Thoracic aorta (tissue), 2 donors: ENCODE results near the gene DNM2. TPM values are rescaled to one million over a fixed set of nuclear protein-coding genes. Genes with fewer than 3 reads are reported as not detected.

Experiments
- ATAC-seq: fragments of 150-250 bp; one replicate; pipeline ENCODE4 v1.8.0; 2017; ENCODE audit warnings: low read depth; ENCODE audit not compliant: insufficient number of reproducible peaks, low FRiP score
- DNase-seq: peaks from one replicate; pipeline ENCODE4 v3.0.0-alpha.2; 2020; ENCODE audit warnings: low spot score
- H3K27ac ChIP-seq, 2 donors: fragments of 200-600 bp; sonication (generic); 1 replicate in 1 of 2; 2 replicates in 1 of 2; pipeline ENCODE4 v1.5.1; 2016; ENCODE audit warnings: mild to moderate bottlenecking in 2 of 2, moderate library complexity in 2 of 2
- H3K27me3 ChIP-seq: fragments of 200-600 bp; sonication (generic); replicated peaks from 2 replicates; pipeline ENCODE4 v1.6.0; 2016; ENCODE audit warnings: mild to moderate bottlenecking; ENCODE audit not compliant: insufficient read depth
- H3K36me3 ChIP-seq: fragments of 200-600 bp; sonication (generic); one replicate; pipeline ENCODE4 v1.5.1; 2016
- H3K4me1 ChIP-seq, 2 donors: fragments of 200-600 bp; sonication (generic); 1 replicate in 1 of 2; 2 replicates in 1 of 2; pipeline versions ENCODE4 v1.5.1 to v1.6.0; 2016; ENCODE audit warnings: low read depth in 2 of 2, mild to moderate bottlenecking in 1 of 2; ENCODE audit not compliant: control insufficient read depth in 1 of 2
- H3K4me3 ChIP-seq: fragments of 200-600 bp; sonication (generic); 2 replicates; pipeline ENCODE4 v1.5.1; 2016; ENCODE audit warnings: mild to moderate bottlenecking
- H3K9me3 ChIP-seq: fragments of 200-600 bp; sonication (generic); 2 replicates; pipeline ENCODE4 v1.5.1; 2016
- total RNA-seq, 2 donors: library from RNA; depleted of rRNA; stranded (reverse); fragments of >200 nt; gene quantifications; one replicate each; pipeline versions ENCODE4 v1.1.0 to v1.2.3, GENCODE V29; 2016
- TF ChIP-seq, protein P1 (sequence below): fragments of 200-600 bp; sonication (generic); IDR thresholded peaks from one replicate; pipeline ENCODE4 v1.5.1; 2019; ENCODE audit warnings: antibody characterized with exemption

The DNM2 gene
- total RNA-seq, 2 donors from 2014 or later: 153 to 195 TPM

GRCh38 chr19:10870501-10870954, 152.6 kb downstream of the DNM2 start:
- Histone ChIP-seq H3K27me3 (no peaks in the 10 kb centered on the region), H3K4me1 (peaks cover 5 to 19% of the 10 kb centered on the region in 2 donors), H3K4me3 (peak overlapping the region; percentile 66), H3K27ac (peak overlapping the region; percentile 71 to 86), H3K36me3 (no peaks in the 10 kb centered on the region), H3K9me3 (no peaks in the 10 kb centered on the region)
- ATAC-seq: no peak
- TF ChIP-seq, protein P1, sequence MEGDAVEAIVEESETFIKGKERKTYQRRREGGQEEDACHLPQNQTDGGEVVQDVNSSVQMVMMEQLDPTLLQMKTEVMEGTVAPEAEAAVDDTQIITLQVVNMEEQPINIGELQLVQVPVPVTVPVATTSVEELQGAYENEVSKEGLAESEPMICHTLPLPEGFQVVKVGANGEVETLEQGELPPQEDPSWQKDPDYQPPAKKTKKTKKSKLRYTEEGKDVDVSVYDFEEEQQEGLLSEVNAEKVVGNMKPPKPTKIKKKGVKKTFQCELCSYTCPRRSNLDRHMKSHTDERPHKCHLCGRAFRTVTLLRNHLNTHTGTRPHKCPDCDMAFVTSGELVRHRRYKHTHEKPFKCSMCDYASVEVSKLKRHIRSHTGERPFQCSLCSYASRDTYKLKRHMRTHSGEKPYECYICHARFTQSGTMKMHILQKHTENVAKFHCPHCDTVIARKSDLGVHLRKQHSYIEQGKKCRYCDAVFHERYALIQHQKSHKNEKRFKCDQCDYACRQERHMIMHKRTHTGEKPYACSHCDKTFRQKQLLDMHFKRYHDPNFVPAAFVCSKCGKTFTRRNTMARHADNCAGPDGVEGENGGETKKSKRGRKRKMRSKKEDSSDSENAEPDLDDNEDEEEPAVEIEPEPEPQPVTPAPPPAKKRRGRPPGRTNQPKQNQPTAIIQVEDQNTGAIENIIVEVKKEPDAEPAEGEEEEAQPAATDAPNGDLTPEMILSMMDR: no peak
- DNase-seq: no peak

DNA sequence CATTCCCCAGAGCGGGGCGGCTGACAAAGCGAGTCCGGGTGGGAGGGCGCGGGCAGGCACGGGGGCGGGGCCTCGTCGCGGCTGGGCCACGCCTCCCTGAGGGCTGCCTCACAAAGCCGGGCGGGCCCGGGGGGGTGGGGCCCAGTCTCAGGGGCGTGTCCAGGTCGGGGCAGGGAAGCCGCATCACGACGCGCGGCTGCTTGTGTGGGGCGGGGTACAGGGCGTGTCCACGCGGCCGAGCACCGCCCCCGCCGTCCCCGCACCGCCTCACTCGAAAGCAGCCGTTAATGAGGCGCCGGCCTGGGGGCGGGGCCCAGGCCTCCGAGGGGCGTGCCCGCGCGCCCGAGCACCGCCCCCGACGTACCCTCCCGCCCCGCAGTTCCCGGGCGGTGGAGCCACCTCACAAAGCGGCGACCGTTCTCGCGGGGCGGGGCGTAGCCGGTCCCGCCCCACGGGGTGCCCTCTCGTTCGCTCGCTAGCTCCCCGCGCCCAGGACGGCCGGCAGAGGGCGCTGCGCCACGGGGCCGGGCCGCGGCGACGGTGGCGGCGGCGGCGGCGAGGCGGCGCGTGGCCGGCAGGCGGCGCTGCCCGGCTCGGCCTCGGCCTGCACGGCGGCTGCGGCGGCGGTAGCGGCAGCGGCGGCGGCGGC, 153.2 kb downstream of the DNM2 start, which contains the start of gene CARM1:
Gene CARM1 (plus strand): TSS at position 599 of the 649 bp plus-strand sequence. CDS start 150 bp downstream, outside the sequence.
- Histone ChIP-seq H3K4me3 (peak within 1 kb of the TSS; percentile 84), H3K27ac (peak within 1 kb of the TSS; percentile 71 to 86), H3K27me3 (no peaks in the 10 kb centered on the region), H3K36me3 (no peaks in the 10 kb centered on the region), H3K9me3 (no peaks in the 10 kb centered on the region), H3K4me1 (peaks cover 10 to 23% of the 10 kb centered on the region in 2 donors)
- TF ChIP-seq, protein P1: peak; percentile 53
- ATAC-seq (peak; percentile 90), DNase-seq (peak; percentile 98)

DNA sequence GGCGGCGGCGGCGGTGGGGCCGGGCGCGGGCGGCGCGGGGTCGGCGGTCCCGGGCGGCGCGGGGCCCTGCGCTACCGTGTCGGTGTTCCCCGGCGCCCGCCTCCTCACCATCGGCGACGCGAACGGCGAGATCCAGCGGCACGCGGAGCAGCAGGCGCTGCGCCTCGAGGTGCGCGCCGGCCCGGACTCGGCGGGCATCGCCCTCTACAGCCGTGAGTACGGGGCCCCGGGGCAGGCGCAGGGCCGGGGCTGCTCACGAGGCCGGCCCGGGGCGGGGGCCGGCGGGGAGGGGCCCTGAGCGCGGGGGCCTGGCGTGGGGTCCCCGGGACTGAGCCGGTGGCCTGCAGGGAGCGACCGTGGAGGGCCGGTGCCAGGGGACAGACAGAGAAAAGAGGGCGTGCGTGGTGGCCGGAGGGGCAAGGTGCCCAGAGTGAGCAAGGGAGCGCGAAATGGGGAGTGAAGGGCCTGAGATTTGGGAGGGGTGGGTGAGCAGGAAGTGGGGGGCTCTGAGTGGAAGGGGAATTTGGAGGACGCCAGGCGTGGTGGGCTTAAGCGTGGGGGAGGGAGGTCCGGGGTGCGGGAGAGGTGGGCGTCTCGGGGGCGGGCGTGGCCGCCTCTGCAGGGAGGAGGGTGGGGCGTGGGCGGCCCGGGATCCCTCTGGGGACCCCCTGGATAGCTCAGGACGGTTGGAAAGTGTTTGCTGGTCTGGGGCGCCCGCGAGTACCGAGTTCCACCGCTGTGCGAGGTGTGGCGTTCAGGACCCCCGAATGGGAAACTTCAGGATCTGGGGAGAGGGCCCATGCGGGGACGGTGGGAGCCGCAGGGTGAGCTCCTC, 154.0 kb downstream of the DNM2 start:
- Histone ChIP-seq H3K36me3 (no peaks in the 10 kb centered on the region), H3K9me3 (no peaks in the 10 kb centered on the region), H3K27ac (peak overlapping the region; percentile 50 to 67), H3K4me3 (peak overlapping the region; percentile 84), H3K4me1 (peaks cover 14 to 31% of the 10 kb centered on the region in 2 donors), H3K27me3 (no peaks in the 10 kb centered on the region)
- DNase-seq: no peak
- TF ChIP-seq, protein P1: peak; percentile 45
- ATAC-seq: no peak

- no peak for DNase-seq
Measured at GRCh38 chr19:10872546-10873107, 154.7 kb downstream of the DNM2 start.

More at GRCh38 chr19:10872546-10873107, 154.7 kb downstream of the DNM2 start:
- Histone ChIP-seq H3K9me3 (no peaks in the 10 kb centered on the region), H3K27ac (peak overlapping the region; percentile 33 to 67), H3K36me3 (no peaks in the 10 kb centered on the region), H3K27me3 (no peaks in the 10 kb centered on the region), H3K4me1 (peaks cover 21 to 38% of the 10 kb centered on the region in 2 donors), H3K4me3 (peak overlapping the region; percentile 84)
- no peak for ATAC-seq
- TF ChIP-seq, protein P1: no peak
